ENCODE results near the gene ALOX15. TPM values are rescaled to one million over a fixed set of nuclear protein-coding genes. Genes with fewer than 3 reads are reported as not detected.
A peak's percentile ranks its signal among the peaks of the same experiment; 100 is the strongest.

The ALOX15 gene
- total and polyA plus RNA-seq, 9 of the 15 experiments (the other 6 are each of a cell fraction or from before 2014, with no cell fraction given) = not detected

DNA sequence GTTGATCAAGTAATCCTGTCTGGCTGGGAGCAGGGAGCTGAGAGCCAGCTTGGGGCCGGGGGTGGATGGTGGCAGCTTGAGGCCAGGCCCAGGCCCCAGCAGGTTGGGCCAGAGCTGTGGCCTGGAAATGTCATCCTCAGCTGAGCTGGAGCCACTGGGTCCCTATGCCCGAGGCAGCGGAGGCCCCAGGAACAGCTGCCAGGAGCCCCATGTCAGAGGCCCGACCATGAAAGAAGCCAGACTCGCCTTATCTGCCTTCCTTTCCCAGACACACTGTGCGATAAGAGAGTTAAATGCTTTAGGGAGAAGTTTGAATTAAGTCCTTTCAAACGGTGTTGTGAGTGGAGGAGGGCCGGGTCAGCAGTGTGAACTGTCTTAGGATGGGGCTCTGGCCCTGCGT lies 53.7 kb downstream of the ALOX15 start (continued):
- TF ChIP-seq KLF16 (IDR thresholded peaks at IDR 0.05) (peak; percentile 67; the same call in 1 of the 2 replicates), TGIF2 (CRISPR knock-in tag; IDR thresholded peaks at IDR 0.05) (no peak), MITF (IDR thresholded peaks at IDR 0.05) (no peak), ZNF12 (CRISPR knock-in tag; IDR thresholded peaks at IDR 0.05) (no peak), BCOR (IDR thresholded peaks at IDR 0.05) (peak; percentile 58; the same call in 1 of the 2 replicates), ZNF318 (IDR thresholded peaks at IDR 0.05; ENCODE audit: borderline replicate concordance in 1 of 2, low read depth in 1 of 2) (no peak), PTTG1 (tag; IDR thresholded peaks at IDR 0.05; ENCODE audit: low read depth) (no peak), CREB3 (tag; conservative IDR thresholded peaks at IDR 0.05; ENCODE audit: low read depth) (no peak), ARID1B (IDR thresholded peaks at IDR 0.05) (peak; percentile 56; the same call in 1 of the 2 replicates), MEIS2 (IDR thresholded peaks at IDR 0.05; ENCODE audit: partially characterized antibody) (peak; percentile 83), TCF3 (CRISPR knock-in tag; IDR thresholded peaks at IDR 0.05) (peak; percentile 56), ASH1L (IDR thresholded peaks at IDR 0.05; ENCODE audit: borderline replicate concordance, low read depth, partially characterized antibody) (no peak), TEAD2 (tag; IDR thresholded peaks at IDR 0.05) (no peak), SMAD4 (CRISPR knock-in tag; conservative IDR thresholded peaks at IDR 0.05) (peak; percentile 55), JUND (IDR thresholded peaks at IDR 0.05; ENCODE audit: borderline replicate concordance, low read depth, low read length) (no peak), JUND (tag; IDR thresholded peaks at IDR 0.05; ENCODE audit: borderline replicate concordance, low read depth, low read length) (no peak), NR2C1 (IDR thresholded peaks at IDR 0.05) (no peak), NR2C1 (tag; IDR thresholded peaks at IDR 0.05) (no peak)
- TF ChIP-seq, protein P1, sequence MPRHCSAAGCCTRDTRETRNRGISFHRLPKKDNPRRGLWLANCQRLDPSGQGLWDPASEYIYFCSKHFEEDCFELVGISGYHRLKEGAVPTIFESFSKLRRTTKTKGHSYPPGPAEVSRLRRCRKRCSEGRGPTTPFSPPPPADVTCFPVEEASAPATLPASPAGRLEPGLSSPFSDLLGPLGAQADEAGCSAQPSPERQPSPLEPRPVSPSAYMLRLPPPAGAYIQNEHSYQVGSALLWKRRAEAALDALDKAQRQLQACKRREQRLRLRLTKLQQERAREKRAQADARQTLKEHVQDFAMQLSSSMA (CRISPR knock-in tag; IDR thresholded peaks at IDR 0.05) = no peak

All from K562 (cell line).